Progenitor cell of endocrine pancreas (in vitro differentiated cells): Measurements from ENCODE around the gene KDM4B. TPM values are rescaled to one million over a fixed set of nuclear protein-coding genes. Genes with fewer than 3 reads are reported as not detected.

Experiments used
- DNase-seq: peaks from one replicate; pipeline ENCODE4 v3.0.0; 2021; ENCODE audit warnings: low spot score; ENCODE audit not compliant: unreplicated experiment
- H3K27ac Mint-ChIP-seq: 2 replicates; pipeline ENCODE4 v1.8.0; 2021; ENCODE audit warnings: mild to moderate bottlenecking, moderate library complexity, mixed read lengths
- H3K27me3 Mint-ChIP-seq: 2 replicates; pipeline ENCODE4 v1.8.0; 2021; ENCODE audit warnings: mixed read lengths
- H3K36me3 Mint-ChIP-seq: 2 replicates; pipeline ENCODE4 v1.8.0; 2022; ENCODE audit warnings: mixed read lengths; ENCODE audit not compliant: insufficient read depth
- H3K4me1 Mint-ChIP-seq: 2 replicates; pipeline ENCODE4 v1.8.0; 2021; ENCODE audit warnings: low read depth, mixed read lengths
- H3K4me3 Mint-ChIP-seq: 2 replicates; pipeline ENCODE4 v1.8.0; 2021; ENCODE audit warnings: low read depth, mild to moderate bottlenecking, moderate library complexity, mixed read lengths
- H3K9me3 Mint-ChIP-seq: 2 replicates; pipeline ENCODE4 v1.8.0; 2021; ENCODE audit warnings: low read depth, mixed read lengths
- CTCF ChIP-seq: fragments of 200-600 bp; sonication (generic); IDR thresholded peaks from one replicate; pipeline ENCODE4 v1.5.0; 2021; ENCODE audit warnings: antibody characterized with exemption, mild to moderate bottlenecking; ENCODE audit not compliant: unreplicated experiment
- total RNA-seq: library from RNA; stranded (reverse); gene quantifications from 2 replicates; pipeline ENCODE4 v1.2.1, GENCODE V29; 2021

Gene KDM4B
- total RNA-seq, 1 donor from 2014 or later: 59.6 TPM

GRCh38 chr19:5134691-5135090, 165.8 kb downstream of the KDM4B start:
- H3K4me1 Mint-ChIP-seq: peaks cover 30% of the 10 kb centered on the region
- H3K9me3 Mint-ChIP-seq: no peaks in the 10 kb centered on the region
- H3K4me3 Mint-ChIP-seq: no peak overlapping the region
- no peaks in the 10 kb centered on the region for H3K27me3 Mint-ChIP-seq
- H3K36me3 Mint-ChIP-seq: peaks cover 16% of the 10 kb centered on the region
- no peak for DNase-seq
- H3K27ac Mint-ChIP-seq: no peak overlapping the region
- TF ChIP-seq CTCF: no peak

DNA sequence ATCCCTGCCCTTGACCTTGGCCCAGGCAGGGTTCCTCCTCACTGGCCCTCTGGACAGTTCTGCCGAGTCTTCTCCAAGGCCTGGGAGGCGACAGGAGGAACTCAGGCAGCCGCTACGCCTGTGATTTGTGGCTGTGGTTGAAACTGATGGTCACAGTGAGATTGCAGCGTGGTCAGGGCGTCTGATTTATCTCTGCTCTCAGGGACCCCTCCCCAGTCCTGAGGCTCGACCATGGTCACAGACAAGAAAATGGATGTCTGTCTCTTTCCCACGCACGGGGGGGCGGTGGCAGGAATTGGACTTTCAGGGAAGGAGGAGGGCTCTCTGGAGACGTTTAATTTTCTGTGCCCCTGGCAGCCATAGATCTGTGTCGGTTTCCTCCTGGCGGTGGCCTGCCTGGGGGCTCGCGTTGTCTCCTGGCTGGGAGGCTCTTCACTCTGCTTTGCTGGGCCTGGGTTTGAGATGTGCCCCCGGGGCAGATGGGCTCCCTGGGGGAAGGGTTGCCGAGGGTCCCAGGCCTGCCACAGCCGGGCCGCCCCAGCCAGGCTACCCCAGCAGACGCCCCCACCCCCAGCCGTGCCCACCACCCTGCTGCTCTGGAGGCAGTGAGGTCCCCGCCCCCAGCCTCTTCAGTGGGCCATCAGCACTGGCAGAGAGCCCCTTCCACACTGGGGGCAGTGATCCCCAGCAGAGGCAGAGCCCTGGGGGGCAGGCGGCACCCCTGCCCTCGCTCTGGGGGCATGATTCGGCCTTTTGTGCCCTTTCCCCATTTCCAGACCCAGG, 167.4 kb downstream of the KDM4B start:
- no peak for TF ChIP-seq CTCF
- peaks cover 16% of the 10 kb centered on the region for H3K36me3 Mint-ChIP-seq
- peaks cover 16% of the 10 kb centered on the region for H3K4me1 Mint-ChIP-seq
- no peak overlapping the region for H3K27ac Mint-ChIP-seq
- DNase-seq: no peak
- no peak overlapping the region for H3K4me3 Mint-ChIP-seq
- H3K9me3 Mint-ChIP-seq: no peaks in the 10 kb centered on the region
- H3K27me3 Mint-ChIP-seq: no peaks in the 10 kb centered on the region

DNA sequence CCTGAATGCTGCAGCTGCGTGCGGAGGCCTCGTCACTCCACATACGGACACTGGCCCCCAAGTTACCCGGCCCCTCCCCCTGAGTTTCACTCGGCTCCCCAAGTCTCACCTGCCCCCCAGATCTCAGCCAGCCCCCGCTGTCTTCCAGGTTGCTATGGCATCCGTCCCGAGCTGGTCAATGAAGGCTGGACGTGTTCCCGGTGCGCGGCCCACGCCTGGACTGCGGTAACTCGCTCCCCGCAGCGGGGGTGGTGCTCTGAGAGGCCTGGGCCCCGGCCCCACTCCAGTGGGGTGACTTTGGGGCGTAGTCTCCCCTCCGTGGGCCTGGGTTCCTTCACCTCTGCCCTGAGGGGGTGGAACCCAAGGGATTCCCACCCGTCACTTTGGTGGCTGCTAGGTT, 168.2 kb downstream of the KDM4B start:
- no peak overlapping the region for H3K4me3 Mint-ChIP-seq

DNA sequence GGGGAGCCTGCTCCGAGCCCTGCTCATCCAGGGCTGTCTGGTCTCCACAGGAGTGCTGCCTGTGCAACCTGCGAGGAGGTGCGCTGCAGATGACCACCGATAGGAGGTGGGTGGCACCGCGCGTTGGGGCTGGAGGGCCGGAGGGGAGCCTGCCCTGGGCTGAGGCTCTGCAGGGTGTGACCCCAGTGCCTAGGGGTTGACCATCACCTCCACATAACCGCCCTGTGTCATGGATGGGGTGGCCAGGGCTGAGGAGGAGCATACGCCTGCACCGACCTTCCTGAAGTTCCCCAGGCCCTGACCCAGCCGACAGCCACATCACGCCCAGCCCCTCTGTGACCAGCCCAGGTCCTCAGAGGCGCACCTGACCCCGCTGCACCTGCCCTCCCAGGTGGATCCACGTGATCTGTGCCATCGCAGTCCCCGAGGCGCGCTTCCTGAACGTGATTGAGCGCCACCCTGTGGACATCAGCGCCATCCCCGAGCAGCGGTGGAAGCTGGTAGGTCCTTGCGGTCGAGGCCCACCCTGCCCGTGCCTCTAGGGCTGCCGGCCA, 168.7 kb downstream of the KDM4B start:
- TF ChIP-seq CTCF: peak; percentile 49
- Mint-ChIP-seq H3K4me3 (no peak overlapping the region), H3K27ac (no peak overlapping the region), H3K36me3 (peaks cover 16% of the 10 kb centered on the region), H3K4me1 (peaks cover 6% of the 10 kb centered on the region), H3K9me3 (no peaks in the 10 kb centered on the region), H3K27me3 (no peaks in the 10 kb centered on the region)
- DNase-seq: no peak

More for the DNA sequence above, 168.2 kb downstream of the KDM4B start:
- Mint-ChIP-seq H3K4me1 (peaks cover 11% of the 10 kb centered on the region), H3K9me3 (no peaks in the 10 kb centered on the region), H3K27me3 (no peaks in the 10 kb centered on the region), H3K27ac (no peak overlapping the region), H3K36me3 (peaks cover 16% of the 10 kb centered on the region)
- no peak for TF ChIP-seq CTCF
- no peak for DNase-seq

DNA sequence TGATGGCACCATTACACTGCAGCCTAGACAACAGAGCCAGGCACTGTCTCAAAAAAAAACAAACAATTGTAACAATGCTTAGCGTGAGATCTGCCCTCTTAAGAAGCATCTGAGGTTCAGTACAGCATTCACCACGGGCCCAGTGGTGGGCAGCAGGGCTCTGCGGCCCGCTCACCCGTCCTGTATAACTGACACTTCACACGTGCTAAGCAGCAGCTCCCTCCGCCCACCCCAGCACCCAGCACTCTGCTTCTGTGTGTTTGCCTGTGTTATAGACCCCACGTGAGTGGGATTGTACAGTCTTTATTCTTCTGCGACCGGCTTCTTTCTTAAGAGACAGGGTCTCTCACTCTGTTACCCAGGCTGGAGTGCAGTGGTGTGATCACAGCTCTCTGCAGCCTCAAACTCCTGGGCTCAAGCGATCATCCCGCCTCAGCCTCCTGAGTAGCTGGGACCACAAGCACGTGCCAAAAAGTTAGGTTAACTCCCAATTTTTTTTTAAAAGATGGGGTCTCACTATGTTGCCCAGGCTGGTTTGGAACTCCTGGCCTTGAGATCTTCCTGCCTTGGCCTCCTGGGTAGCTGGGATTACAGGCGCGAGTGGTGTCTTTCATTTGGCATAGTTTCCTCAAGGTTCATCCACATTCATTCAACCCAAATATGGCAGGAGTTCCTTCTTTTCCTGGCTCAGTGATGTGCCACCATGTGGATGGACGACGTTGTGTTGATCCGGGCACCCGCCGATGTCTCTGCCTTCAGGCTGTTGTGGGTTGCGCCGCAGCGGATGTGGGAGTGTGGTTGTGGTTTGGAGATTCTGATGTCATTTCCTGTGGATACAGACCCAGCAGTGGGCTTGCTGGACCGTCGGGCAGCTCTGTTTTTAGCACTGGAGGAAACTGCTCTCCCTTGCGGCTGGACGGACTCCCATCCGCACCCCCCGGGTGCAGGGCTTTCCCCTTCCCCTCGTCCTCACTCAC, 170.0 kb downstream of the KDM4B start:
- no peak for TF ChIP-seq CTCF
- Mint-ChIP-seq H3K9me3 (no peaks in the 10 kb centered on the region), H3K27ac (no peak overlapping the region), H3K36me3 (peaks cover 16% of the 10 kb centered on the region), H3K27me3 (no peaks in the 10 kb centered on the region), H3K4me3 (no peak overlapping the region), H3K4me1 (no peaks in the 10 kb centered on the region)
- DNase-seq: no peak
